GM12801 (cell line): ENCODE measurements around the gene CORO2A.

Source experiments
- TF ChIP-seq, protein P1 (sequence below): IDR thresholded peaks from one replicate; pipeline ENCODE4 v1.5.1; 2011; ENCODE audit warnings: control low read depth; ENCODE audit not compliant: insufficient read length; ENCODE audit errors: extremely low read depth

Gene CORO2A

DNA sequence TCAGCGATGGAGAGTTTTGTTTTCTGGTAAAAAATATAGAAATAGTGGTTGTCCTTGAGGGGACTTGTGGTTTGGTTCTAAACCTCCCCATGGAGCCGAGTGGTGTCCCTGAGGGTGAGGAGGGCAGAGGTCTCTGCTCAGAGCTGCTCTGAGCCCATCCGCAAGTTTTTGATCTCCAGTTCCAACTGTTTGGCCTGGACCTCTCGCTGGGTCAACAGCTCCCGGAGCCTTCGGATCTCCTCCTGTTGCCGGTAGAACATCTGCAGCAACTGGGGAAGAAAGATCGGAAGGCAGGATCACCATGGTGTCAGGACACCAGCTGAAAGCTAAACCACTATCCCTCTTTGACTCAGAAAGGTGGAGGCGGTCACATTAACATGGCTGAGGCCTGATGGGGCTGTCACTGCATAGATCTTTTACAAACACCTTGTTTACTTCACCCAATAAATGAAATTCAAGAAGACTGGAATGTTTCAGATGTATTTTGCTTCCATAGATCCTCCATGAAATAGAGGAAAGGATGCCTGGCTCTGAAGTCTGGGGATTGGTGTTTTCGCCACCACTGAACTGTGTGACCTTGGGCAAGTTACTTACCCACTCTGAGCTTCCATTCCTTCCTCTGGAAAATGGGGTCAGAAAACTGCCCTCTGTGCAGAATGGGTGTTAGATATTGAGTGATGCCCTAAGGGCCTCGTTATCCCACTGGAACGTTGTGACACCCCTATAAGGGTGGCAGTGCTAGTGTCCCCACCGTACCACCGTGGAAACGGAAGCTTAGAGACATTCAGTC lies 67.6 kb downstream of the CORO2A start:
- TF ChIP-seq, protein P1, sequence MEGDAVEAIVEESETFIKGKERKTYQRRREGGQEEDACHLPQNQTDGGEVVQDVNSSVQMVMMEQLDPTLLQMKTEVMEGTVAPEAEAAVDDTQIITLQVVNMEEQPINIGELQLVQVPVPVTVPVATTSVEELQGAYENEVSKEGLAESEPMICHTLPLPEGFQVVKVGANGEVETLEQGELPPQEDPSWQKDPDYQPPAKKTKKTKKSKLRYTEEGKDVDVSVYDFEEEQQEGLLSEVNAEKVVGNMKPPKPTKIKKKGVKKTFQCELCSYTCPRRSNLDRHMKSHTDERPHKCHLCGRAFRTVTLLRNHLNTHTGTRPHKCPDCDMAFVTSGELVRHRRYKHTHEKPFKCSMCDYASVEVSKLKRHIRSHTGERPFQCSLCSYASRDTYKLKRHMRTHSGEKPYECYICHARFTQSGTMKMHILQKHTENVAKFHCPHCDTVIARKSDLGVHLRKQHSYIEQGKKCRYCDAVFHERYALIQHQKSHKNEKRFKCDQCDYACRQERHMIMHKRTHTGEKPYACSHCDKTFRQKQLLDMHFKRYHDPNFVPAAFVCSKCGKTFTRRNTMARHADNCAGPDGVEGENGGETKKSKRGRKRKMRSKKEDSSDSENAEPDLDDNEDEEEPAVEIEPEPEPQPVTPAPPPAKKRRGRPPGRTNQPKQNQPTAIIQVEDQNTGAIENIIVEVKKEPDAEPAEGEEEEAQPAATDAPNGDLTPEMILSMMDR: no peak

DNA sequence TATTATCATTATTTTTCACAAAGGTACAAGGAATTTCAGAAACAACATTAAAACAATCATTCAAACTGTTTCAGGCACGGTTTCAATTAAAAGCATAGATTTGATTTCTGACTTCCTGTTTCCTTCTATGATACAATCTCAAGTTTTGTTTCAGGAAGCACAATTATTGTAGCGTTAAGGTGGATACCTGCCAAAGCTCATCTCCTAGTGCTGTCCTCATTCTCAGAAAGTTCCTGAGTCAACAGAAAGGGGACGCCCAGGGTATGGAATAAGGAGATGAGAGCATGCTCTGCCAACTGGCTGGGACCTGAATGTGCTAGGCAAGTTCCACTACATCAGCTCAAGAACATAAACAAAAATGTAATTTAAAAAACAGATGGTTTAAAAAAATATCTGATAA lies 71.4 kb downstream of the CORO2A start:
- TF ChIP-seq, protein P1: no peak

DNA sequence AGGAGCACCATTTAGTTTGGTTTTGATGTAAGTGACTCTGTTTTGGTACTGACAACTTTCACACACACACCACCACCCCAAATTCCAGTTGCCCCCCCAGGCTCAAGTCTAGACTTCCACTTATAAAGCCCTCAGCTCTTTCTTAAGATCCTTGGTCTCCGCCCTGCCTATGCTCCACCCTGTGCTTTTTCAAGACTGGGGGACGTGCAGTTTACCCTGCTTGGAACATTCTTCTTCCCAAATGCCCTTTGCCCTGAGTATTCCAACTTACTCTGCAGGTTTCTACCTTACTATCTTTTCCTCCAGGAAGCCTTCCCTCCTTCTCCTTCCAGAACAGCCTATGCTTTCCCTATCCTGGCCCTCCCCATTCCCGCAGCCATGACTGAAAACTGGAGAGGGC lies 72.0 kb downstream of the CORO2A start:
- TF ChIP-seq, protein P1: no peak

DNA sequence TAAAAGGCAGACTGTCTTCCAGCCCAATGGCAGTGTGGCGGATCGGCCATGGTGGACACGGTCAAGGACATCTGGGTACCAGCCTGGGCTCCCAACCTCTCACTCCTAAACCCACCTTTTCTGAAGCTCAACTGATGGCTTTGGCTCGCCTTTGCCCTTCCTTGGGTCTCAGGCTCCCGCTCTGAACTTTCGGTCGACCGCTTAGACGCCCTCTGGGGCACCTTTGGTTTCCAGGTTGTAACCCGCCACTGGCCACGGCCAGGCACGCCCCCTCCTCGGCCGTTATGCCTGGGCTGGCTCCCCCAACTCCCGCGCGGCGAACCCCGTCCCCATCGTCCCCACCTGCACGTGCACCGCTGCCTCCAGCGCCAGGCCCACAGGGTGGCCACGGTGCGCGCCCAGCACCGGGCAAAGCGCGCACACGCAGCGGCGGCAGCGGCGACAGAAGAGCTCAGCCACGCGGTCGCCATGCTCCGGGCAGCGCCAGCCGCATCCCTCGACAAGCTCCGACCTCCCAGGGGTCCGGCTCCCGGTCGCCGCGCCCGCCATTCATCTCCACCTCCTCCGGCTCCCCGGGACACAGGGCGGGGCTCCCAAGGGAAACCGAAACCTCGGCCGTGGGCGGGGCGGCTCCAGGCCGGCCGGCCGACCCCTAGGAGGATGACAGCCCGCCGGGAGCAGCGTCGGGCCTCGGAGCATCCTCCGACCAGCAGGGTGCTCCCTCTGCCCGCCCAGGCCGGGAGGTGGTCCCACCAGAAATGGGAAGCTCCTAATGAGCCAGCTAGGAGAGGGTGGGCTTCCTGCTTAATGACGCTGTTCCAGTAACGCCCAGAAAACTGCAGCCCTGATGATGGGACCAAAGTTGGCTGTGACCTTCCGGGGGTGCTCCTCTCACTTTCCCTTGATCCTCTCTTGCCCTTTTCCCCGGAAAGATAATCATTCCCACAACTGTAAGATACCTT lies 73.5 kb downstream of the CORO2A start, which contains the start of gene TRIM14:
Gene TRIM14, minus strand, starts transcription at position 583 of the 962 bp plus-strand sequence. Its CDS starts 34 bp downstream, at position 549.
- TF ChIP-seq, protein P1: no peak

DNA sequence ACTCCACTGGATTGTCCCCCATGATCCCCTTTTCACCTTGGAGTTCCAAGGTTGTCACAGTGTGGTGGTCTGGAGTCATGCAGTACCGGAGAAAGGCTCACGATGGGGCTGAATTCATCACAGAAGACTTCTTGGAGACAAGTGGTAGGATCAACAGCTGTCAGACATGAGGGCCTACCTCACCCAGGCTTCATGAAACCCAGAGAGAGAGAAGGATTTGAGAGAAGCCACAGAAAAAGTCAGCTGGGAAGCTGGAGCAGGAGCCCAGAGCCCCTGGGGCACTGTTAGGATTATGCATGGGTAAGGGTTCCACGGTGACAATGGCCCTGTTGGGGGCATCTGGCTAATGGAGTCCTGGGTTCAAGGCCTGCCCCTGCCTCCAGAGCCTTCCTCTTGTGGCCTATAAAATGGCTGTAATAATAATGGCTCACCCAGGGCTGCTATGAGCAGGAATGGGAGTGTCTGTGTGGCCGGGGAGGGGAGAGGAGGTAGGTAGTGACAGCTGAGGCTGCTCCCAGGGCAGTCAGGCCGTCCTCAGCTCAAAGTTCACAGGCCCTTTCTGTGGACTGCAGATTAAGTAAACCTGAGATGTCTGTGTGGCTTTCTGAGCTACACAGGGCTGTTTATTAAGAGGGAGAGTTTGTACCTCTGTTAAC lies 74.3 kb downstream of the CORO2A start:
- TF ChIP-seq, protein P1: no peak

DNA sequence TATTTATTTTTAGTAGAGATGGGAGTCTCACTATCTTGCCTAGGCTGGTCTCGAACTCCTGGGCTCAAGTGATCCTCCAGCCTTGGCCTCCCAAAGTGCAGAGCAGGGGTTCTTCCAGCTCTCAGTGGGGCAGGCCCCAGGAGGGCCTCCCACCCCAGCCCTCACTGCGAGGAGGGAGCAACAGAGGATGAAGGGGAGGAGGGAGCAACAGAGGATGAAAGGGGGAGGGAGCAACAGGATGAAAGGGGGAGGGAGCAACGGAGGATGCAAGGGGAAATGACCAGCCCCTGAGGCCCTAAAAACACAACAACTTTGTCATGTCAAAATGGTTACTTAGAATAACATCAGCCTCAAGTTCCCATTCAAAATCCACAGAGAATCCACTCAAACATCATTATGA lies 83.4 kb downstream of the CORO2A start:
- TF ChIP-seq, protein P1: no peak

DNA sequence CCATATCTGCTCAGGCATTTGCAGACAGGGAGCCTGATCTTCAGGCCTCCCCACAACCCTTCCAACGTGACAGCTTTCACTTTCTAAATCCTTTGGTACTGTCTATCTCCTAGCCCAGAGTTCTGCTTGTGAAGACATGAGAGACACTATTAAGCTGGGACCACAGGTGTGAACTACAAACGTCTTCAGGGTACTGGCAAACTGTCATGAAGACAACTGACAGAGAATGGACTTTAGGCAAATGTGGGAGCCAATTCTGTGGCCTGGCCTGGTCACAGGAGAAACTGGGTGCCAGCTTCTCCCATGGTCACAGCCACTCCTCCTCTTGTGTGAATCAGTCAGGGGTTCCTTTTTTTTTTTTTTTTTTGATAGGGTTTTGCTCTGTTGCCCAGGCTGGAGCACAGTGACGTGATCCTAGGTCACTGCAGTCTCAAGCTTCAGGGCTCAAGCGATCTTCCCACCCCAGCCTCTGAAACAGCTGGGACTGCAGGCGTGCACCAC lies 83.9 kb downstream of the CORO2A start:
- TF ChIP-seq, protein P1: no peak
